Stimulated activated CD4-positive, alpha-beta T cell treated with anti-CD3 and anti-CD28 coated beads, Interleukin-1b, Interleukin-23, amount 100 ng/mL, for 24 hours (primary cell): ENCODE data around the gene CORO2A.
"Not testable (repeated sequence)": the region's sequence is repeated elsewhere in the genome, so short reads cannot be mapped to it uniquely, and the experiment has no call there.

ENCODE experiments used
- DNase-seq, 4 experiments: peaks; one replicate each; pipeline ENCODE4 v3.0.0-alpha.2; 2020; ENCODE audit warnings: low read depth in 4 of 4, low spot score in 1 of 4

Gene CORO2A

DNA sequence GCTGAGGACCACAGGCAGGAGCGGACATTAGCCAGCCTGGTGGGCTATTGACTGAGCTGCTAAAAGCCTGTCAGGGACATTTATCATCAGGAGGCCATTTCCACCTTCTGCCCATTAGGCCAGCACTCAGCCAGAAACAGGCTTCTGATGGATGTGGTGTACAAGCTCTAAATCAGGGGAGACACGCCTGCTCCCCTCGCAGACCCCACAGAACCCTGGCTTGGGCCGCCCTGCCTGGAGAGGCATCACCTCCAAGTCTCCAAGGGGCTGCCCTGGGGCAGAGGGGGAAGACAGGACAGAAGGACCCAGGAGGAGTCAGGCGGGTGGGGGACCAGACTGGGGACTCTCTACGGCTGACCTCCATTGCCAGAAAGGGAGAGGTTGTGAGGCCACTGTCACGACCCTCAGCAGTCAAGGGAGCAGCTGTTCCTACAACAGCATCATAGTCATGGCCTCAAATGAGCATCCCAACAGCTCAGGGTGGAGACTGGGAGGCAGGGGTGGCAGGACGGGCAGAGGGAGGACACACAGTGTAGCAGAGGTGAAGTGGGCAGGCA, 49.4 kb downstream of the CORO2A start:
- DNase-seq, result no peak

DNA sequence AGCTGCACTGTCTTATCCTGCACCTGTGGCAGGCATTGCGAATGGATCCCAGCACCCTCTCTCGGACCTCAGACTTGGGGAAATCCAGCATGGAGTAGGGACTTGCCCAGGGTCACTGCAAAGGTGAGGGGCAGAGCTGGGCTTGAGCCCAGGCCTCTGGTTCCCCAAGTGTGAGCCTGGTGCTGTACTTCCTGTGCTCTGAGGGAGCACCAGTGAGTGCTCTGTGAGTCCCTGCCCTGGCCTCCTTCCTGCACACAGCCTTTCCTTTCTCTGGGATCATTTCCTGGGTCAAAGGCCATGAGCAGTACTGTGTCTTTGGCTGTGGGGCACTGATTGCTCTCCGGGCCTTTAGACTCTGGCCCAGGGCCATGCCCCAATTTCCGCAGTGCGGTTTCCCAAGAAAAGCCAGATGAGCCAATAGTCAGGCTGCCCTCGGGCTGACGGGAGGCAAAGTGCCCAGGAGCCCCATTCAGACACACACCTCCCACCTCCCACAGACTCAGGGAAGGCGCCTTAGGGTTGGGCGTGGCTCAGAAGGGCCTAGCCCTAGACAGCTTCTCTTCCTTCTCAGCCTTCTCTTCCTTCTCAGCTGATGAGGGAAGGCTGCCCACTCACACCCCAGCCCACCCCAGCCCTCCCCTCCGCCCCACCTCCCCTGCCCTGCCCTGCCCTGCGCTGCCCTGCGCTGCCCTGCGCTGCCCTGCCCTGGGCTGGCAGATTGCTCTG, 50.1 kb downstream of the CORO2A start:
- no peak for DNase-seq

DNA sequence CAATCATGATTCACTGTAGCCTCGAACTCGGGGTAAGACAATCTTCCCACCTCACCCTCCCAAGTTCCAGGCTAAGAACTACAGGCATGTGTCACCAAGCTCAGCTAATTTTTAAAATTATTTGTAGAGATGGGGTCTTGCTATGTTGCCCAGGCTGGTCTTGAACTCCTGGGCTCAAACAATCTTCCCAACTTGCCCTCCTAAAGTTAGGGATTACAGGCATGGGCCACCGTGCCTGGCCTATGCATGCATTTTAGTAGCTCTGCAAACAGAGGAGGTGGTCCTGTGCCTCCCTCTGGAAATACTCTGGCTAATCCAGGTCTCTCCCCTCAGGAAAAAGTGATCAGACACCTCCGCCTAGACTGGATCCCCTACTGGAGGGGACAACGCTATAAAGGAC, 51.9 kb downstream of the CORO2A start:
- no peak for DNase-seq

DNA sequence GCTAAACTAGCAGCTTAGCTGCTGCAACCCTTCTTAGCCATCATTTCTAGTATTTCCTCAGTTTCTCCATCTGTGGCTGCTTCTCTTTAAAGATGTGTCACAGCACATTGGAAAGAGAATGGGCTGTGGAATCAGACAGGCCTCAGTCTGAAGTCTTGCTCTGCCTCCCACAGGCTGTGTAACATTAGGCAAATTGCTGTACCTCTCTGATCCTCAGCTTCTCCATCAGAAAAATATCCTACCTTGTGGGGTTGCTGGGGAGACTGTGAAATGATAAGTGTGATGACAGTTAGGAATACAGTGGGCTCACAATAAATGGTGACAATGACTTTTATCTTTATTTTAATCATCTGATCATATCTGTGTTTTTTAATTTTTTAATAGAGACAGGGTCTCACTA, 55.9 kb downstream of the CORO2A start:
- no peak for DNase-seq

DNA sequence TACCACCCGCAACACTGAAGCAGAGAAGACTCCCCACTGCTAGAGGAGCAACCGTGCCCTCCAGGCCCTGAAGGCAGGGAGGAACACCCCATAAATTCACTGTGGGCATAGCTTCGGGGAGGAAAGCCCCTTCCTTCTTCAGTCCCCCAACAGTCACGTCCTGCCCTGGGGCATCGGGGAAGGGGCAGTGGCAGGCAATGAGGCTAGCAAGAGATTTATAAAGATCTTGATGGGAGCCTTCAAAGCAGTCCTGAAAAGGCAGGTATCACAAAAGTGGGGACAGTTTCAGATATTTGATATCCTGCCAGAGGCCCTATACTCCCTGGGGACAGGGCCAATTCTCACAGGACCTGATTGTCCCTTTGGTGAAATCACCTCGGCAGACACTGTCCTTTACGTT, 56.5 kb downstream of the CORO2A start:
- no peak for DNase-seq

DNA sequence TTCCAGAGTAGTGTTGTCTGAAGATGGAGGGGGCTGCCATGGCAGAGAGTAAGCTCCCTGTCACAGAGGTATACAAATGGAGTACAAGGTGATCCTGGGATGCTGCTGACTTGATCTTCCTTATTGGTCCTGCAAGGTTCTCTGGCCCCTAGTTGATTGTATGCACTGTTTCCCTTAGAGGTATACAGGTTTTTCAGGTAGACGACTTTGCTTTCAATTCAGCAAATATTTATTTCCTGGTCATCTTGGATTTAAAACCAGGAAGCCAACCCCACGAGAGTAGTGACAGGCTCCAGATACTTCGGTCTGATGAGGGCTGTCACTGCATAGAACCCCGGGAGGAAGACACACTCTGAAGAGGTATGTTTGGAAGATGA, 56.9 kb downstream of the CORO2A start:
- DNase-seq, result no peak

DNA sequence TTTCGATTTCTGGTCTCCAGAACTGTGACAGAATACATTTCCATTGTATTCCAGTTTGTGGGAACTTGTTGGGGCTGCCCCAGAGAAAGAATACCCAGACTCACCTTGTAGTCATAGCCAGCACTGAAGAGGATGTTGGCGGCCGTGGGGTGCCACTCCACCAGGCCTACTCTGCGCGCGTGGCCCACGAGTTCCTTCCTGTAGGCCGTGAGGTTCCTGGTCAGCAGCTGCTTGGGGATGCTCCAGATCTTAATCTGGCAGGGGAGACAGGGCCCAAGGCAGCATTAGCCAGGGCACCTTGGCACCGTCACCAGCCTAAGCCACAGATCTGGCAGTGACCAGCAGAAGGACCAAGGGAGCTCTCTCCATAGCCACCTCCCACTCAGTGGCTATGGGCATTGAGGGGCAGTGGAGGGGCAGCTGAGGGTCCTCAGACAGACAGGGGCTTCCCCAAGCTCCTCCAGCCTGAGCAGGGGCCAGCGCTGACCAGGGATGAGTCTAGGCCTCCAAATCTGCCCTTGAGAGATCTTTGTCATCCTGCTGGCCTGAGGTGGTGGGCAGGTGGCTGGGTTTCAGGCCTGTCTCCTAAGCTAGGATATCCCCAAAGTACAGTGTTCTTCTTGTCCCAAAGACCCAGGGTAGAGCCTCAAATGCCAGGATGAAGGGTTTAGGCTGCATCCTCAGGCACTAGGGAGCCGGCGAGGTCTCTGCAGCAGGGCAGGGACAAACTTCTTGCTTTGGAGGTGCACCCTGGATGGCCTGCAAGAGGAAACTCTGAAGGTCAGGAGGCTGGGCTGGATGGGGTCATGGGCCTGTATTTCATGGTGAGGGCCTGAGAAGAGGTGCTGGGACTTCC, 57.5 kb downstream of the CORO2A start:
- no peak for DNase-seq

DNA sequence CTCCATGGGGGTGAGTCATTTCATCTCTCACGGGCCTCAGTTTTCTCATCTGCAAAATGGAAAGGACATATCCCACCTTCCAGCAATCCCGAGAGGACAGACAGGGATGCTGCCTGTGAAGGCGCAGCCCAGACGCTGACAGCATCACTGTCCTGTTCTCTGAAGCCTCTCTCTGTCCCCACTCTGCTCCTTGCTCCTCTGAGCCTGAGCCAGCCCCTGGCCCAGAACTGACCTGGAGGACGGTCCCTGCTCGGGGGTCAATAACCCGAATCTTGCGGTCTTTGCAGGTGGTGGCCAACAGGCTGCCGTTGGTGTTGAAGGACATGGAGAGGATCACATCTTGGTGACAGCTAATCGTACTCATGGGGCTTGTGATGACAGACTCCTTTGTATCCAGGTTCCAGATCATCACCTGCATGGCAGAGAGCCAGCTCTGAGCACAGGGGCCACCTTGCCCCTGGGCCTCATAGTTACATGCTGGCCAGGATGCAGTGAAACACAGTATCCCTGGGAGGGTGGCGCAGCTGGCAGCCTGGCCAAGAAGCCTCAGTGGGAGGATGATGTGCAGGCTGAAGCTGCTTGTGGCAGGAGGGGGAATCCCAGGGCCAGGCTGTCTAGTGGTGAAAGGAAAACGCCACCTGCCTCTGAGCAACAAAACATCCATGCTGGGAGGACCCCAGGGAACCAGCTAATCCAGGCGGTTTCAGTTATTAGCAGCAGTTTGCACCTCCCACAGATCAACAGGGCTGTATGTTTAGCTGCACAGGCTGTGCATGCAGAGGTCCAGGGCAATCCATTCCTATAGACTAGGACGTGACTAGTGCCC, 59.4 kb downstream of the CORO2A start:
- no peak for DNase-seq

DNA sequence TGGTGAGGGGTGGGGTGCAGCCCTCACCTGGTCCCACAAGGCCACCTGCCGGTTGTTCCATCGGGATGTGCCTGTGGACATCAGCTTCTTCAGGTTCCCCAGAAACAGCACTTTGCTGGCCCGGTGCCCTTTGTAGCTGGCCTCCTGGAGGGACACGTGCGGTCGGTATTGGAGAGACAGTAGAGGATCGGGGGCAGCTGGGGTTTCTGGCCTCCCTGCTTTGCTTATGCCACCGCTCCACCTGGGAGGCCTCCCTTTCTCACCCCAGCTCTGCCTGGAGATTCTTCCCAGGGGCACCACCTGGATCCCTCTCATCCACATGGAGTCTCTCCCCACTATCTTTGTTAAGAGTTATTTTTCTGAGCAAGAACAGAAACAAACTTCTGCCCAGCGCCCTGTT, 60.3 kb downstream of the CORO2A start:
- no peak for DNase-seq

DNA sequence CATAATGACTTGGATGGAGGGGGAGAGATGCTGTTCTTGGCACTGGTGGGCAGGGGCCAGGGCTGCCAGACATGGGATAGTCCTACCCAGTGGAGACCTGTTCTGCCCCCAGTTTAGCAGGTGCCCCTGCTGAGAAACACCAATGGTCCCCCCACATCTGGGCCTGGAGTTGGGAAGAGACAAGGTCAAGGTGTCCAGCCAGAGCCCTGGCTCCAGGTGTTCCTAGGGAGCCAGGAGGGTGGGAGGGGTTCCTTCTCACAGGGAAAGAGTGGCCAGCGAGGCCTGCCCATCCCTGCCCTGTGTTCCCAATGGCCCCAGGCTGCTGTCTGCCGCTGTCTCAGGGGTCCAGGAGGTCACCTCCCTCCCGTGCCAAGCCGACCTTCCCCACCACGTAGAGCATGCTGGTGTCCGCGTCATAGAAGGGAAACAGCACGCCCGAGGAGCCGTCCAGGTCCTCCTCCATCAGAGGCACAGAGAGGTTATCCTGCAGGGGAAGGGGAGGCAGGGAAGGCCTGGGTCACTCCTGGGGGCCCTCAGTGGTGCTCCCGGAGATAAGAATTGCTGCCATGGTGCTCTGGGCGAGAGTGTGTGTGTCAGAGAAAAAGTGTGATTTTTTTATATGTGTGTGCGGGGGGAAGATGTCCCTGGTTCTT, 61.7 kb downstream of the CORO2A start:
- DNase-seq, result no peak

DNA sequence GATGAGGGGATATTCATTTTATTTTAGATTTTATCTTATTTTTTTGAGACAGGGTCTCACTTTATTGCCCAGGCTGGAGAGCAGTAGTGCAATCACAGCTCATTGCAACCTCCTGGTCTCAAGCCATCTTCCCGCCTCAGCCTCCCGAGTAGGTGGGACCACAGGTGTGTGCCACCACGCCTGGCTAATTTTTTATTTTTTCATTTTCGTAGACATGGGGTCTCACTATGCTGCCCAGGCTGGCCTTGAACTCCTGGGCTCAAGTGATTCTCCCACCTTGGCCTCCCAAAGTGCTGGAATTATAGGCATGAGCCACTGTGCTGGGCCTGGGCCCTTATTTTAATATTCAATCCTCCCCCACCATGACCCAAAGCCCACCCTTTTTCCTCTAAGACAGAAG, 62.4 kb downstream of the CORO2A start:
- not testable (repeated sequence) for DNase-seq

DNA sequence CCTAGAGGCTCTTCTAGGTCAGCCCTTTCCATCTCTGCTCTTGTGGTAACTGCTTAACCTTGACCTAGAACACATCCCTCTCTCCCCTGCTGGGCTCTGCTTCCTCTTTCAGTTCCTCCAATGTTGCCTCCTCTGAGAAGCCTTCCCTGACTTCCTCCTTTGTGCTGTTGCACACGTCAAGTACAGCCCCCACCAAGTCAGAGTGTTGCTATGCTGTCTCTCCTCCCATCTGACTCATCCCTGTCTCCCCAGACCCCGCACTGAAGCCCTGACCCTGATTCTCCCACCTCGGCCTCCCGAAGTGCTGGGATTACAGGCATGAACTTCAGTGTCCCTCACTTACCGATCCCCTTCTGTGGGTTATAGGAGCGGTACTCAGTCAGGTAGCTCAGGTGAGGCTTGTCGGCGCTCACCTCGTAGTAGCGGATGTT, 63.0 kb downstream of the CORO2A start:
- no peak for DNase-seq

DNA sequence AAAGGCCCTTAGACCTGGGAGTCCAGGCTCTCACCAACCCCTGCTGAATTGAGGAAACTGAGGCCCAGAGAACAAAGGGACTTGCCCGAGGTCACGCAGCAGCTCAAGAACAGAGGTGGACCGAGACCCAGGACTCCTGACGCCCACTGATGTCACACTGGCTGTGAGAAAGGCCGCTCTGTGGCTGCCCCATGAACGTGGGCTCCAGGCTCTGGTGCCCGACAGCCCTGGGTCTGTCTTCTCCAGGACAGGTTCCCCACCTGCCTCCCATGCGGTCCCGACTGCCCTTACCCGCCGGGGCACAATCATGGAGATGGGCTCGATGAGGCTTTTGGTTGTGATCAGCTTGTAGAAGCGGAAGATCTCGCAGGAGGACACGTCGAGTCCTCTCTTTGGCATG, 64.1 kb downstream of the CORO2A start:
- DNase-seq, result no peak

DNA sequence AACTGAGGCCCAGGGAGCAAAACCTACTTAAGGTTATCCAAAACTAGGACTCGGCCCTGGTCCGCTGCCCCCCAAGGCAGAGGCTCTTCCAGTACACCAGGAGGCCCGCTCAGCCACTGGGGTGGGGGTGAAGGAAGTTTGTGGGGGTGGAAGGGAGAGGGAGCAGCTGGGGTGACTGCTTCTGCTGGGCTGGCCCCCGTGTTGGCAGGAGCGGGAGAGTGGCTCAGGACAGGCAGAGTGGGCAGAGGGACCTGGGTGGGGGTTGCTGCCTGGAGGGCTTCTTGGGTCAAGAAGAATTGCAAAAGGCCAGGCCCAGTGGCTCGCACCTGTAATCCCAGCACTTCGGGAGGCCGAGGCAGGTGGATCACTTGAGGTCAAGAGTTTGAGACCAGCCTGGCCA, 65.2 kb downstream of the CORO2A start:
- no peak for DNase-seq

DNA sequence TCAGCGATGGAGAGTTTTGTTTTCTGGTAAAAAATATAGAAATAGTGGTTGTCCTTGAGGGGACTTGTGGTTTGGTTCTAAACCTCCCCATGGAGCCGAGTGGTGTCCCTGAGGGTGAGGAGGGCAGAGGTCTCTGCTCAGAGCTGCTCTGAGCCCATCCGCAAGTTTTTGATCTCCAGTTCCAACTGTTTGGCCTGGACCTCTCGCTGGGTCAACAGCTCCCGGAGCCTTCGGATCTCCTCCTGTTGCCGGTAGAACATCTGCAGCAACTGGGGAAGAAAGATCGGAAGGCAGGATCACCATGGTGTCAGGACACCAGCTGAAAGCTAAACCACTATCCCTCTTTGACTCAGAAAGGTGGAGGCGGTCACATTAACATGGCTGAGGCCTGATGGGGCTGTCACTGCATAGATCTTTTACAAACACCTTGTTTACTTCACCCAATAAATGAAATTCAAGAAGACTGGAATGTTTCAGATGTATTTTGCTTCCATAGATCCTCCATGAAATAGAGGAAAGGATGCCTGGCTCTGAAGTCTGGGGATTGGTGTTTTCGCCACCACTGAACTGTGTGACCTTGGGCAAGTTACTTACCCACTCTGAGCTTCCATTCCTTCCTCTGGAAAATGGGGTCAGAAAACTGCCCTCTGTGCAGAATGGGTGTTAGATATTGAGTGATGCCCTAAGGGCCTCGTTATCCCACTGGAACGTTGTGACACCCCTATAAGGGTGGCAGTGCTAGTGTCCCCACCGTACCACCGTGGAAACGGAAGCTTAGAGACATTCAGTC, 67.6 kb downstream of the CORO2A start:
- DNase-seq, result no peak

DNA sequence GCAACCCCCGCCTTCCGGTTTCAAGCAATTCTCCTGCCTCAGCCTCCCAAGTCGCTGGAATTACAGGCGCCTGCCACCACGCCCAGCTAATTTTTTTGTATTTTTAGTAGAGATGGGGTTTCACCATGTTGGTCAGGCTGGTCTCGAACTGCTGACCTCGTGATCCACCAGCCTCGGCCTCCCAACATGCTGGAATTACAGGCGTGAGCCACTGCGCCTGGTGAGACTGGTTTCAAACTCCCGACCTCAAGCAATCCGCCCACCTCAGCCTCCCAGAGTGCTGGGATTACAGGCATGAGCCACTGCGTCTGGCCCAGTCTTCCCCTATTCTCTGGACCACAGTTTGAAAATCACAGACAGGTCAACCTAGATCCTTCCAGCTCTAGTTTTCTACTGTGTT, 68.3 kb downstream of the CORO2A start:
- DNase-seq, result not testable (repeated sequence)

DNA sequence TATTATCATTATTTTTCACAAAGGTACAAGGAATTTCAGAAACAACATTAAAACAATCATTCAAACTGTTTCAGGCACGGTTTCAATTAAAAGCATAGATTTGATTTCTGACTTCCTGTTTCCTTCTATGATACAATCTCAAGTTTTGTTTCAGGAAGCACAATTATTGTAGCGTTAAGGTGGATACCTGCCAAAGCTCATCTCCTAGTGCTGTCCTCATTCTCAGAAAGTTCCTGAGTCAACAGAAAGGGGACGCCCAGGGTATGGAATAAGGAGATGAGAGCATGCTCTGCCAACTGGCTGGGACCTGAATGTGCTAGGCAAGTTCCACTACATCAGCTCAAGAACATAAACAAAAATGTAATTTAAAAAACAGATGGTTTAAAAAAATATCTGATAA, 71.4 kb downstream of the CORO2A start:
- no peak for DNase-seq

DNA sequence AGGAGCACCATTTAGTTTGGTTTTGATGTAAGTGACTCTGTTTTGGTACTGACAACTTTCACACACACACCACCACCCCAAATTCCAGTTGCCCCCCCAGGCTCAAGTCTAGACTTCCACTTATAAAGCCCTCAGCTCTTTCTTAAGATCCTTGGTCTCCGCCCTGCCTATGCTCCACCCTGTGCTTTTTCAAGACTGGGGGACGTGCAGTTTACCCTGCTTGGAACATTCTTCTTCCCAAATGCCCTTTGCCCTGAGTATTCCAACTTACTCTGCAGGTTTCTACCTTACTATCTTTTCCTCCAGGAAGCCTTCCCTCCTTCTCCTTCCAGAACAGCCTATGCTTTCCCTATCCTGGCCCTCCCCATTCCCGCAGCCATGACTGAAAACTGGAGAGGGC, 72.0 kb downstream of the CORO2A start:
- no peak for DNase-seq

DNA sequence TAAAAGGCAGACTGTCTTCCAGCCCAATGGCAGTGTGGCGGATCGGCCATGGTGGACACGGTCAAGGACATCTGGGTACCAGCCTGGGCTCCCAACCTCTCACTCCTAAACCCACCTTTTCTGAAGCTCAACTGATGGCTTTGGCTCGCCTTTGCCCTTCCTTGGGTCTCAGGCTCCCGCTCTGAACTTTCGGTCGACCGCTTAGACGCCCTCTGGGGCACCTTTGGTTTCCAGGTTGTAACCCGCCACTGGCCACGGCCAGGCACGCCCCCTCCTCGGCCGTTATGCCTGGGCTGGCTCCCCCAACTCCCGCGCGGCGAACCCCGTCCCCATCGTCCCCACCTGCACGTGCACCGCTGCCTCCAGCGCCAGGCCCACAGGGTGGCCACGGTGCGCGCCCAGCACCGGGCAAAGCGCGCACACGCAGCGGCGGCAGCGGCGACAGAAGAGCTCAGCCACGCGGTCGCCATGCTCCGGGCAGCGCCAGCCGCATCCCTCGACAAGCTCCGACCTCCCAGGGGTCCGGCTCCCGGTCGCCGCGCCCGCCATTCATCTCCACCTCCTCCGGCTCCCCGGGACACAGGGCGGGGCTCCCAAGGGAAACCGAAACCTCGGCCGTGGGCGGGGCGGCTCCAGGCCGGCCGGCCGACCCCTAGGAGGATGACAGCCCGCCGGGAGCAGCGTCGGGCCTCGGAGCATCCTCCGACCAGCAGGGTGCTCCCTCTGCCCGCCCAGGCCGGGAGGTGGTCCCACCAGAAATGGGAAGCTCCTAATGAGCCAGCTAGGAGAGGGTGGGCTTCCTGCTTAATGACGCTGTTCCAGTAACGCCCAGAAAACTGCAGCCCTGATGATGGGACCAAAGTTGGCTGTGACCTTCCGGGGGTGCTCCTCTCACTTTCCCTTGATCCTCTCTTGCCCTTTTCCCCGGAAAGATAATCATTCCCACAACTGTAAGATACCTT, 73.5 kb downstream of the CORO2A start, which contains the start of gene TRIM14:
TSS of gene TRIM14 (minus strand) at position 583 of the 962 bp plus-strand sequence. CDS start at position 549, 34 bp downstream.
- peak in 3 of 4 experiments; percentile 33 to 62 (median 43) for DNase-seq
